Common myeloid progenitor, CD34-positive (primary cell): ENCODE measurements around the gene MKLN1.
"Not testable (repeated sequence)": the region's sequence is repeated elsewhere in the genome, so short reads cannot be mapped to it uniquely, and the experiment has no call there.

Experiments
- CTCF ChIA-PET: fragments of 350-600 bp; sonication (Branson Sonifier 250); formaldehyde crosslinking; loops from one replicate; lab custom pipeline; 2021; ENCODE audit warnings: antibody characterized with exemption; lab: Charles Lee
- POLR2A ChIA-PET: fragments of 350-600 bp; sonication (Branson Sonifier 250); formaldehyde crosslinking; loops from one replicate; lab custom pipeline; 2021; ENCODE audit warnings: antibody characterized with exemption; lab: Charles Lee
- DNase-seq, 3 donors: peaks; one replicate each; pipeline versions ENCODE4 v3.0.0 to v3.0.0-alpha.2; 2013
- H3K27ac ChIP-seq, 2 experiments: 1 replicate in 1 of 2; 2 replicates in 1 of 2; pipeline ENCODE4 v1.7.0; 2013; ENCODE audit warnings: inconsistent platforms in 2 of 2, low read length in 2 of 2, mild to moderate bottlenecking in 2 of 2, low read depth in 1 of 2, moderate library complexity in 1 of 2; ENCODE audit not compliant: severe bottlenecking in 2 of 2, insufficient read depth in 1 of 2, poor library complexity in 1 of 2
- H3K27me3 ChIP-seq, 5 experiments: replicated peaks in 2 of 5; 1 replicate in 3 of 5; 2 replicates in 2 of 5; pipeline versions ENCODE4 v1.6.1 to v1.7.0; 2013; ENCODE audit warnings: low read length in 4 of 5, mild to moderate bottlenecking in 2 of 5, moderate library complexity in 2 of 5, inconsistent platforms in 1 of 5; ENCODE audit not compliant: insufficient read depth in 5 of 5, control insufficient read depth in 4 of 5
- H3K36me3 ChIP-seq, 4 experiments: 1 replicate in 2 of 4; 2 replicates in 2 of 4; pipeline versions ENCODE4 v1.6.1 to v1.7.0; 2013; ENCODE audit warnings: low read length in 3 of 4, control low read depth in 1 of 4, mild to moderate bottlenecking in 1 of 4; ENCODE audit not compliant: control insufficient read depth in 4 of 4, insufficient read depth in 4 of 4
- H3K4me1 ChIP-seq, 4 experiments: 1 replicate in 3 of 4; 2 replicates in 1 of 4; pipeline versions ENCODE4 v1.6.1 to v1.7.1; 2013; ENCODE audit warnings: low read length in 3 of 4, mild to moderate bottlenecking in 3 of 4, control low read depth in 1 of 4, inconsistent platforms in 1 of 4, moderate library complexity in 1 of 4; ENCODE audit not compliant: control insufficient read depth in 4 of 4, insufficient read depth in 4 of 4; ENCODE audit errors: control extremely low read depth in 1 of 4
- H3K4me3 ChIP-seq, 7 experiments: 1 replicate in 4 of 7; 2 replicates in 3 of 7; pipeline versions ENCODE4 v1.5.1 to v1.7.0; 2013; ENCODE audit warnings: mild to moderate bottlenecking in 7 of 7, low read length in 6 of 7, moderate library complexity in 6 of 7, inconsistent platforms in 2 of 7, low read depth in 2 of 7, control low read depth in 1 of 7; ENCODE audit not compliant: insufficient read depth in 4 of 7, control insufficient read depth in 1 of 7; ENCODE audit errors: extremely low read depth in 1 of 7
- H3K9me3 ChIP-seq, 5 experiments: 1 replicate in 4 of 5; 2 replicates in 1 of 5; pipeline versions ENCODE4 v1.6.1 to v1.7.1; 2013; ENCODE audit warnings: low read length in 4 of 5, mild to moderate bottlenecking in 2 of 5, inconsistent platforms in 1 of 5, low read depth in 1 of 5, moderate library complexity in 1 of 5; ENCODE audit not compliant: control insufficient read depth in 4 of 5, insufficient read depth in 2 of 5; ENCODE audit errors: control extremely low read depth in 1 of 5
- WGBS: methylation state at CpG from one replicate; pipeline ENCODE4 v1.1.5; 2013; ENCODE audit not compliant: insufficient coverage; 5-methylcytosine and 5-hydroxymethylcytosine counted together

Gene MKLN1

DNA sequence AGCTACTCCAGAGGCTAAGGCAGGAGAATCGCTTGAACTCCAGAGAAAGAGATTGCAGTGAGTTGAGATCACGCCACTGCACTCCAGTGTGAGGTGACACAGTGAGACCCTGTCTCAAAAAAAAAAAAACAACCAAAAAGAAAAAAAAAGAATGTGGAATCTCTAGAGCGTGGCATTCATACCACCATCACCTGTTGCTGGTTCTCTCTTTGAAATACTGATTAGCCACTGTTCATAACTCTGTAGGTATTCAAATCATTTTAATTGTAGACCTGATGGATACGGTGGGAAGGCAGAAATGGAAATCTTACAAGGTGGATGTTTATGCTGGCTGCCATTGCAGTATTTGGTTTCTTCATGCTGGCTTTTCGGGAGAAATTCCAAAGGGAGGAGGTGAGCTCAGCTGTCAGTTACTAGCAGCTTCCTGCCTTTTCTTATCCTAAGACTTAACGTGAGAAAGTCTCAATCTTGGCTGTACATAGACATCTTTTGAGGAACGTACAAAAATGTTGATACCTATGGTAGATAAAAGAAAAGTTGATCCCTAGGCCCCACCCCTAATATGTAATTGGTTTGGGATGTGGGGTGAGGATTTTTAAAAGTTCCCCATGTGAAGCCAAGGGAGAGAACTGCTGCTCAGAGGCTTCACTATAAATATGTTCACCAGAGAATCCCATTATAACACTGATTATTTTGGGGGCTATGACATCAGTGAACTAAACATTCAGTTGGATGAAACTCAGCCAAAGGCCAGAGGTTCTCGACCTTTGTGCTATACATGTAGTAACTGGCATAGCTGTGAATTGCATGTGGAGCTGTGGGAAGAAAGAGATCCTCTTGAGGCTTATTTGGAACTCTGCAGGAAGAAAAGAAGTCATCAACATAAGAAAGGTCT is 26.9 kb upstream of the MKLN1 start:
- no peaks in the 10 kb centered on the region for H3K4me1 ChIP-seq

DNA sequence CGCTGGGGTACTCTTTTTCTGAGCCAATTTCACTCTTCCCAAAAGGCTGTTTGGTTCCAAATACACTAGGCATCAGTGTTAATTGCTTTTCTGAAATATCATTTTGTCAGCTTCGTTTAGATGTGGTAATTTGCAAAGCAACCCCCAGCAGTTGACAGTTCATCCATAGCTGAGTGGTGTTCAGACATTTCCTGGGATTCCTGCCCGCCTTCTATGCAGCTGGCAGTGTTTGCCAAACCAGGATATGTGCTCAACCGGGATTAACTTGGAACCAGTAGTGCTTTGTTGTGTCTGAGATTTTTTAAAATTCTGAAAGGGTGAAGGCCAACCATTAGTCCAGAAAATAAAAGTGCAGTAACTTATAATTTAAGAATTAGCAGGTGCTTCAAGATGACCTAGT is 25.2 kb upstream of the MKLN1 start:
- POLR2A ChIA-PET, result interaction anchor here (2.2 kb wide), 1 partner anchor 196 kb away, joined by 6 read pairs; no protein-coding TSS in a partner anchor
- Histone ChIP-seq H3K4me3 (no peak overlapping the region), H3K27ac (no peak overlapping the region), H3K27me3 (no peaks in the 10 kb centered on the region), H3K36me3 (no peaks in the 10 kb centered on the region), H3K9me3 (peaks cover 0 to 10% (median 3%) of the 10 kb centered on the region in 5 experiments), H3K4me1 (no peaks in the 10 kb centered on the region)
- CTCF ChIA-PET, result interaction anchor here (0.8 to 3.2 kb wide), 5 partner anchors 18 to 233 kb away, joined by 3 to 13 read pairs (median 3); no protein-coding TSS in a partner anchor
- 100% methylated on average over 4 of the region's 4 CpGs for WGBS
- no peak for DNase-seq

More for the DNA sequence above, 26.9 kb upstream of the MKLN1 start:
- no peak for DNase-seq
- no peak overlapping the region for H3K27ac ChIP-seq
- H3K36me3 ChIP-seq, result no peaks in the 10 kb centered on the region
- CTCF ChIA-PET, result no interaction called here
- POLR2A ChIA-PET, result interaction anchor here (0.5 kb wide), 1 partner anchor 387 kb away, joined by 3 read pairs; no protein-coding TSS in a partner anchor
- H3K9me3 ChIP-seq, result no peaks in the 10 kb centered on the region
- no peaks in the 10 kb centered on the region for H3K27me3 ChIP-seq
- 100% methylated on average over 2 of the region's 8 CpGs for WGBS
- no peak overlapping the region for H3K4me3 ChIP-seq

DNA sequence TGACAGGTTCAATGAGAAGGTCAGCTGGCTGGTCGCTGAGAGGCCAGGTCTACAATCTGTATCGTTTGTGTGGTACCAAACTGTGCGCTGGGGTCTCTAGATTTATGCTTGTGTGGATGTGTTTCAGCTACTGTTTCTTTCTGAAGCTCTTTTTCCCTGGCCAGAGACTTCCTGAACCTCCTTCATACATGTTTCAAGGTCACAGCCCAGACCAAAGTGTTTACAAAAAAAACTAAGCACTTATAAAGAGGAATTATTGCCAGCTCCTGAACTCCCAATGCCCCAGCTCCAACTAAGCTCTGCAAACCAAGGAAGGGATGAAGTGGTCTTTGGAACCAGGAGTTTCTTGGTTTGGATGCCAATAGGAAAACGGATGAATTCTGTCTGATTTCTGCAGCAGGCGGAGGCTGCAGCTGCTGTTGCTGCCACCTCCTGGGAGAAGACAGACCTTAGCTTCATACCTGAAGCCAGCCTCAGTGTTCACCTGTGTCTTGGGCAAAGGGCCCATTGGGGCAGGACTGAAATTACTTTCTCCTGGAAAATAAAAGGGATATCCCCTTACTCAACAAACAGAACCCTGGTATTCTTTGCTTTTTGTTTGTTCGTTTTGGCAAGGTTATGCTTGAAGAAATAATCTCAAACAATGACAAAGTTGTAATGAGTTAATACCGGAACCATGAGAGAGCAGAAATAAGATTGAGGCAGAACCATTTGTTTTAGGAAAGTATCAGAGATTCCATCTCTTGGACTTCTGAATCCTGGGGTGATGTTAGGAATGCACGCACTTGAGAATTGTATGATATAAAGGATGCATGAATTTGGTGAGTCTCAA is 24.6 kb upstream of the MKLN1 start:
- H3K27me3 ChIP-seq, result no peaks in the 10 kb centered on the region
- 83% methylated on average over 6 of the region's 8 CpGs for WGBS
- no peaks in the 10 kb centered on the region for H3K4me1 ChIP-seq
- H3K27ac ChIP-seq, result no peak overlapping the region
- H3K4me3 ChIP-seq, result no peak overlapping the region
- H3K9me3 ChIP-seq, result peaks cover 0 to 10% (median 3%) of the 10 kb centered on the region in 5 experiments
- no peaks in the 10 kb centered on the region for H3K36me3 ChIP-seq
- ChIA-PET CTCF (interaction anchor here (0.8 to 3.2 kb wide), 5 partner anchors 17 to 234 kb away, joined by 3 to 13 read pairs (median 3); no protein-coding TSS in a partner anchor), POLR2A (interaction anchor here (2.2 kb wide), 1 partner anchor 197 kb away, joined by 6 read pairs; no protein-coding TSS in a partner anchor)
- peak in 2 of 3 donors; percentile 11 to 18 for DNase-seq

DNA sequence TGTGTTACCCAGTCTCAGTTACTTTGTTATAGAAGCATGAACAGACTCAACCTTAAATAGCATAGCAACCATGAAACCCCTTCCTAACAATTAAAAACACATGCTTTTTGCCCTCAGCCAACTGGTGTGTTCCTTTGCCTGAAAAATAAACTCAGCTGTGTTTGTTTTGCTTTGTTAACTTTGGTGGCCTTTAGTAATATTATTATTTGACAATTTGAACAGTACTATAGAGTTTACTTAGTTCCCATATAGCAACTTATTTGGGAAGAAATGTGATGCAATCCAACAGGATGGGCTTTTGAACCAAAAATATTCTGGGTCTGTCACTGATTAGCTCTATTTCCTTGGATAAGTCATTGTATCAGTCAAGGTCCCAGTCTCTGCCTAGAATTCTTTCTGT is 22.5 kb upstream of the MKLN1 start:
- DNase-seq, result no peak
- ChIA-PET POLR2A (no interaction called here), CTCF (interaction anchor here (1.0 to 3.2 kb wide), 2 partner anchors 10 to 236 kb away, joined by 3 to 13 read pairs; no protein-coding TSS in a partner anchor)
- H3K9me3 ChIP-seq, result peaks cover 0 to 10% (median 3%) of the 10 kb centered on the region in 5 experiments
- no peaks in the 10 kb centered on the region for H3K36me3 ChIP-seq
- H3K4me3 ChIP-seq, result no peak overlapping the region
- H3K4me1 ChIP-seq, result no peaks in the 10 kb centered on the region
- H3K27me3 ChIP-seq, result no peaks in the 10 kb centered on the region
- no peak overlapping the region for H3K27ac ChIP-seq

DNA sequence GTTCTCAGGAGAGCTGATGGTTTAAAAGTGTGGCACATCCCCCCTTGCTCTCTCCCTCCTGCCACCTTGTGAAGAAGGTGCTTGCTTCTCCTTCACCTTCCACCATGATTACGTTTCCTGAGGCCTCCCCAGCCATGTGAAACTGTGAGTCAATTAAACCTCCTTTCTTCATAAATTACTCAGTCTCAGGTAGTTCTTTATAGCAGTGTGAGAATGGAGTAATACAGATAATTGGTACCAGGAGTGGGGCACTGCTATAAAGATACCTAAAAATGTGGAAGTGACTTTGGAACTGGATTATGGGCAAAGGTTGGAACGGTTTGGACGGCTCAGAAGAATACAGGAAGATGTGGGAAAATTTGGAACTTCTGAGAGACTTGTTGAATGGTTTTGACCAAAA is 21.6 kb upstream of the MKLN1 start:
- H3K4me3 ChIP-seq, H3K27ac ChIP-seq, POLR2A ChIA-PET, H3K36me3 ChIP-seq, DNase-seq, H3K27me3 ChIP-seq, H3K4me1 ChIP-seq: not testable (repeated sequence)
- WGBS, result 100% methylated on average over 2 of the region's 3 CpGs
- CTCF ChIA-PET, result interaction anchor here (0.7 to 1.0 kb wide), 2 partner anchors 11 to 351 kb away, joined by 3 read pairs; no protein-coding TSS in a partner anchor
- peaks cover 0 to 10% (median 7%) of the 10 kb centered on the region in 5 experiments for H3K9me3 ChIP-seq

DNA sequence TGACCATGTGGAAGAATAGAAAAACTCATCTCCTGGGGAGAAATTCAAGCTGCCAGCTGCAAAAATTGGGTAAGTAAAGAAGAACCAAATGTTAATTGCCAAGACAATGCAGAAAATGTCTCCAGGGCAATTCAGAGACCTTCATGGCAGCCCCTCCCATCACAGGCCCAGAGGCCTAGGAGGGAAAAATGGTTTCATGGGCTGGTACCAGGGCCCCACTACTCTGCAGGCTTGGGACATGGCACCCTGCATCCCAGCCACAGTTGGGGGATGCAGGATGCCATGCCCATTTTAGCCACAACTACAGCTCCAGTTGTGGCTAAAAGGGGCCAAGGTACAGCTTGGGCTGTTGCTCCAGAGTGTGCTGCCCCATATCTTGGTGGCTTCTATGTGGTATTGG is 20.9 kb upstream of the MKLN1 start:
- DNase-seq, result no peak
- H3K4me3 ChIP-seq, result no peak overlapping the region
- no peaks in the 10 kb centered on the region for H3K27me3 ChIP-seq
- ChIA-PET POLR2A (no interaction called here), CTCF (interaction anchor here (0.7 kb wide), 1 partner anchor 352 kb away, joined by 3 read pairs; no protein-coding TSS in a partner anchor)
- no peaks in the 10 kb centered on the region for H3K4me1 ChIP-seq
- H3K27ac ChIP-seq, result no peak overlapping the region
- H3K36me3 ChIP-seq, result no peaks in the 10 kb centered on the region
- peaks cover 0 to 13% (median 7%) of the 10 kb centered on the region in 5 experiments for H3K9me3 ChIP-seq
